Tibial artery (tissue), 4 donors: Measurements from ENCODE around the gene FAR2.
"Not testable (repeated sequence)": the region's sequence is repeated elsewhere in the genome, so short reads cannot be mapped to it uniquely, and the experiment has no call there.

Source experiments
- DNase-seq, 2 donors: peaks; one replicate each; pipeline ENCODE4 v3.0.0-alpha.2; 2019
- H3K27ac ChIP-seq, 2 donors: fragments of 200-600 bp; sonication (generic) in 1 of 2; 1 replicate in 1 of 2; 2 replicates in 1 of 2; pipeline ENCODE4 v1.5.1; 2018 to 2019; ENCODE audit warnings: mild to moderate bottlenecking in 1 of 2
- H3K27me3 ChIP-seq, 2 donors: fragments of 200-600 bp; sonication (generic) in 1 of 2; one replicate each; pipeline versions ENCODE4 v1.5.1 to v1.6.0; 2016 to 2019
- H3K36me3 ChIP-seq, 3 donors: fragments of 200-600 bp; sonication (generic) in 2 of 3; one replicate each; pipeline ENCODE4 v1.5.1; 2016 to 2019; ENCODE audit warnings: mild to moderate bottlenecking in 2 of 3
- H3K4me1 ChIP-seq, 4 donors: fragments of 200-600 bp; sonication (generic) in 2 of 4; 1 replicate in 3 of 4; 2 replicates in 1 of 4; pipeline ENCODE4 v1.5.1; 2016 to 2019
- H3K4me3 ChIP-seq, 2 donors: fragments of 200-600 bp; sonication (generic) in 1 of 2; 1 replicate in 1 of 2; 2 replicates in 1 of 2; pipeline ENCODE4 v1.5.1; 2018 to 2019; ENCODE audit warnings: mild to moderate bottlenecking in 2 of 2
- H3K9me3 ChIP-seq, 3 donors: fragments of 200-600 bp; sonication (generic) in 1 of 3; one replicate each; pipeline ENCODE4 v1.5.1; 2016 to 2019
- intact Hi-C: fragments of 100-400 bp; cut with DNase I; formaldehyde crosslinking; loops from one replicate; pipeline ENCODE4 v1.15.0; 2023; ENCODE audit warnings: low total_unique reads
- TF ChIP-seq, protein P1 (sequence below), 2 experiments: fragments of 200-600 bp in 1 of 2; fragments of 450-650 bp in 1 of 2; IDR thresholded peaks; one replicate each; pipeline ENCODE4 v1.5.1; 2017 to 2019; ENCODE audit warnings: antibody characterized with exemption in 2 of 2, mild to moderate bottlenecking in 1 of 2, moderate library complexity in 1 of 2

Gene FAR2

GRCh38 chr12:29288031-29288430, 139.0 kb downstream of the FAR2 start:
- DNase-seq = no peak
- H3K27ac ChIP-seq = no peak overlapping the region
- H3K27me3 ChIP-seq = no peaks in the 10 kb centered on the region
- intact Hi-C loops = no loop called here
- H3K36me3 ChIP-seq = peaks cover 0 to 4% (median 0%) of the 10 kb centered on the region in 3 donors
- no peak overlapping the region for H3K4me3 ChIP-seq
- TF ChIP-seq, protein P1, sequence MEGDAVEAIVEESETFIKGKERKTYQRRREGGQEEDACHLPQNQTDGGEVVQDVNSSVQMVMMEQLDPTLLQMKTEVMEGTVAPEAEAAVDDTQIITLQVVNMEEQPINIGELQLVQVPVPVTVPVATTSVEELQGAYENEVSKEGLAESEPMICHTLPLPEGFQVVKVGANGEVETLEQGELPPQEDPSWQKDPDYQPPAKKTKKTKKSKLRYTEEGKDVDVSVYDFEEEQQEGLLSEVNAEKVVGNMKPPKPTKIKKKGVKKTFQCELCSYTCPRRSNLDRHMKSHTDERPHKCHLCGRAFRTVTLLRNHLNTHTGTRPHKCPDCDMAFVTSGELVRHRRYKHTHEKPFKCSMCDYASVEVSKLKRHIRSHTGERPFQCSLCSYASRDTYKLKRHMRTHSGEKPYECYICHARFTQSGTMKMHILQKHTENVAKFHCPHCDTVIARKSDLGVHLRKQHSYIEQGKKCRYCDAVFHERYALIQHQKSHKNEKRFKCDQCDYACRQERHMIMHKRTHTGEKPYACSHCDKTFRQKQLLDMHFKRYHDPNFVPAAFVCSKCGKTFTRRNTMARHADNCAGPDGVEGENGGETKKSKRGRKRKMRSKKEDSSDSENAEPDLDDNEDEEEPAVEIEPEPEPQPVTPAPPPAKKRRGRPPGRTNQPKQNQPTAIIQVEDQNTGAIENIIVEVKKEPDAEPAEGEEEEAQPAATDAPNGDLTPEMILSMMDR (IDR thresholded peaks at IDR 0.05) = no peak
- H3K4me1 ChIP-seq = no peaks in the 10 kb centered on the region
- H3K9me3 ChIP-seq = no peaks in the 10 kb centered on the region

GRCh38 chr12:29290475-29290874, 141.4 kb downstream of the FAR2 start:
- H3K27me3 ChIP-seq, DNase-seq: not testable (repeated sequence)

DNA sequence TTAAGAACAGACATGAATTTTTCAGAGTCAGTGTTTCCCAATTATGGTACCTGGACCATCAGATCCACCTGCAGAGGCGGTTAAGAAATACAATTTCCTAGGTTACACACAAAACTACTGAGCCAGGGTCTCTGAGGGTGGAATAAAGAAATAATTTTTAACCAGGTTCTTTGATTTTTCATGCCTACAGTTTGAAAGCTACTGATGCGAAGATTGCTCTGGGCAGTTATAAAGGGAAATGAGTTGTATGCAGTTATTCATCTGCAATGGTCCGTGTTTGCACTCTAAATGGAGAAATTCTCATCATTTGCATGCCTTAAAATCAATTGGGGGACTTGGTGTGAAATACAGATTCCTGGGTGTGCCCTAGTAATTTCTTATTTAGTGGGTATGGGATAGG, 142.1 kb downstream of the FAR2 start:
- no peak overlapping the region for H3K4me3 ChIP-seq
- intact Hi-C loops = no loop called here
- H3K9me3 ChIP-seq = no peaks in the 10 kb centered on the region
- no peak overlapping the region for H3K27ac ChIP-seq
- TF ChIP-seq, protein P1 (IDR thresholded peaks at IDR 0.05) = no peak
- DNase-seq = no peak
- H3K36me3 ChIP-seq = peaks cover 0 to 4% (median 0%) of the 10 kb centered on the region in 3 donors
- H3K27me3 ChIP-seq = no peaks in the 10 kb centered on the region
- H3K4me1 ChIP-seq = no peaks in the 10 kb centered on the region

More at GRCh38 chr12:29290475-29290874, 141.4 kb downstream of the FAR2 start:
- H3K27ac ChIP-seq, H3K4me1 ChIP-seq, intact Hi-C loops, H3K36me3 ChIP-seq, H3K4me3 ChIP-seq, H3K9me3 ChIP-seq: not testable (repeated sequence)

- DNase-seq = no peak
- H3K4me3 ChIP-seq = no peak overlapping the region
- TF ChIP-seq, protein P1 (IDR thresholded peaks at IDR 0.05) = no peak
- no peak overlapping the region for H3K27ac ChIP-seq
- no peaks in the 10 kb centered on the region for H3K36me3 ChIP-seq
- intact Hi-C loops = no loop called here
- no peaks in the 10 kb centered on the region for H3K4me1 ChIP-seq
- no peaks in the 10 kb centered on the region for H3K27me3 ChIP-seq
- H3K9me3 ChIP-seq = no peaks in the 10 kb centered on the region
Observed at GRCh38 chr12:29299633-29300032, 150.6 kb downstream of the FAR2 start.

DNA sequence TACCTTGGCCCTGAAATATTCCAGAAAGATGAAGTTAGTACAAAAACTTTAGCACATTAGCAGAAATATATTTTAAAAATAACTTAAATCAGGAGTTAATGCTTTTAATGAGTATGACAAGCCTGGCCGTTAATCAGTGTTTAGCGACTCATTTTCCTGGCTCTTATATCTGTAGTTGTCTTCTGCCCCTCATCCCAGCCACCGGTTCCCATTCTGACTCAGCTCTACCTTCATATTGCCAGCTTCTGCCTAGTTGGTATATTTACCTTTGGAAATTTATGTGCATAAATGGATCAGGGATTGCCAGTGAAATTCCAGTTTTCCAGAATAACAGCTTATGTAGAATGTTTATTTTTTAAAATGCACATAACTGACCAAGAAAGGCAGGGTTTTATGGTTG, 152.0 kb downstream of the FAR2 start:
- intact Hi-C loops = no loop called here
- H3K4me1 ChIP-seq = no peaks in the 10 kb centered on the region
- TF ChIP-seq, protein P1 (IDR thresholded peaks at IDR 0.05) = no peak
- no peaks in the 10 kb centered on the region for H3K27me3 ChIP-seq
- no peak overlapping the region for H3K27ac ChIP-seq
- no peaks in the 10 kb centered on the region for H3K9me3 ChIP-seq
- no peak overlapping the region for H3K4me3 ChIP-seq
- H3K36me3 ChIP-seq = no peaks in the 10 kb centered on the region
- DNase-seq = no peak

- Histone ChIP-seq H3K36me3 (no peaks in the 10 kb centered on the region), H3K9me3 (no peaks in the 10 kb centered on the region), H3K27me3 (no peaks in the 10 kb centered on the region), H3K4me3 (no peak overlapping the region), H3K27ac (no peak overlapping the region), H3K4me1 (no peaks in the 10 kb centered on the region)
- DNase-seq = no peak
- intact Hi-C loops = no loop called here
- TF ChIP-seq, protein P1 (IDR thresholded peaks at IDR 0.05) = no peak
Observed at GRCh38 chr12:29304388-29304787, 155.3 kb downstream of the FAR2 start.
